ENCODE measurements around the gene MERTK.
"Not testable (repeated sequence)": the region's sequence is repeated elsewhere in the genome, so short reads cannot be mapped to it uniquely, and the experiment has no call there.

- not testable (repeated sequence) for TF ChIP-seq CTCF, POLR2A (IDR thresholded peaks at IDR 0.05)
Measured at GRCh38 chr2:111872806-111873205, 25.6 kb upstream of the MERTK start.
